HepG2 (cell line): Measurements from ENCODE around the gene IRS1. TPM values are rescaled to one million over a fixed set of nuclear protein-coding genes. Genes with fewer than 3 reads are reported as not detected.

Experiments
- ATF7-NPFF ChIP-seq: sonication (generic); formaldehyde crosslinking; IDR thresholded peaks from 2 replicates; pipeline ENCODE4 v1.8.1; 2023; ENCODE audit warnings: mild to moderate bottlenecking, low read depth, missing genetic modification reagents, moderate library complexity
- ELF4 ChIP-seq: sonication (generic); formaldehyde crosslinking; IDR thresholded peaks from 2 replicates; pipeline ENCODE4 v1.5.0; 2020; ENCODE audit warnings: missing genetic modification reagents, mild to moderate bottlenecking, moderate library complexity, borderline replicate concordance
- FLYWCH1 ChIP-seq: sonication (generic); formaldehyde crosslinking; IDR thresholded peaks from 2 replicates; pipeline ENCODE4 v1.8.1; 2023; ENCODE audit warnings: mild to moderate bottlenecking, missing genetic modification reagents
- HES4 ChIP-seq: sonication (generic); formaldehyde crosslinking; IDR thresholded peaks from 2 replicates; pipeline ENCODE4 v1.9.0; 2021; ENCODE audit warnings: mild to moderate bottlenecking, missing genetic modification reagents, borderline replicate concordance
- HNRNPLL ChIP-seq: fragments of 200-400 bp; formaldehyde crosslinking; IDR thresholded peaks from 2 replicates; pipeline ENCODE4 v1.6.1; 2017; ENCODE audit warnings: mild to moderate bottlenecking, low read depth, low read length; ENCODE audit not compliant: poor library complexity, severe bottlenecking
- KDM1A ChIP-seq: IDR thresholded peaks from 2 replicates; pipeline ENCODE4 v1.6.1; 2016; ENCODE audit warnings: missing compliant biosample characterization
- KDM3A ChIP-seq: IDR thresholded peaks from 2 replicates; pipeline ENCODE4 v1.6.1; 2018; ENCODE audit warnings: low read depth, missing compliant biosample characterization
- KLF11 ChIP-seq: IDR thresholded peaks from 2 replicates; pipeline ENCODE4 v1.6.1; 2016; ENCODE audit warnings: missing compliant biosample characterization
- MLX ChIP-seq: IDR thresholded peaks from 2 replicates; pipeline ENCODE4 v1.6.1; 2016
- NFE2L1 ChIP-seq: sonication (generic); formaldehyde crosslinking; IDR thresholded peaks from 2 replicates; pipeline ENCODE4 v1.4.0; 2020; ENCODE audit warnings: missing genetic modification reagents, mild to moderate bottlenecking, borderline replicate concordance
- NFE2L2 ChIP-seq: fragments of 150-350 bp; IDR thresholded peaks from 2 replicates; pipeline ENCODE4 v1.6.1; 2014; ENCODE audit warnings: low read length
- RBAK ChIP-seq: sonication (generic); formaldehyde crosslinking; IDR thresholded peaks from 2 replicates; pipeline ENCODE4 v1.5.1; 2020; ENCODE audit warnings: mild to moderate bottlenecking, missing genetic modification reagents
- RXRB ChIP-seq: IDR thresholded peaks from 2 replicates; pipeline ENCODE4 v1.6.1; 2016; ENCODE audit warnings: borderline replicate concordance, missing genetic modification reagents, missing compliant biosample characterization
- SP5 ChIP-seq: IDR thresholded peaks from 2 replicates; pipeline ENCODE4 v1.6.1; 2016; ENCODE audit warnings: low read depth, borderline replicate concordance
- TERF1 ChIP-seq: sonication (generic); formaldehyde crosslinking; IDR thresholded peaks from 2 replicates; pipeline ENCODE4 v1.8.0; 2022; ENCODE audit warnings: mild to moderate bottlenecking, missing genetic modification reagents, moderate library complexity
- TRIM22 ChIP-seq: fragments of 450-650 bp; IDR thresholded peaks from 2 replicates; pipeline ENCODE4 v1.6.1; 2017
- ZBTB34 ChIP-seq: sonication (generic); formaldehyde crosslinking; IDR thresholded peaks from 2 replicates; pipeline ENCODE4 v1.8.0; 2022; ENCODE audit warnings: mild to moderate bottlenecking, missing genetic modification reagents
- ZKSCAN8 ChIP-seq: IDR thresholded peaks from 2 replicates; pipeline ENCODE4 v1.6.1; 2016; ENCODE audit warnings: borderline replicate concordance, missing genetic modification reagents, missing compliant biosample characterization
- ZNF703 ChIP-seq: sonication (generic); formaldehyde crosslinking; IDR thresholded peaks from 2 replicates; pipeline ENCODE4 v1.5.1; 2020; ENCODE audit warnings: missing genetic modification reagents, mild to moderate bottlenecking, moderate library complexity, borderline replicate concordance
- polyA plus RNA-seq, 8 experiments: library from polyadenylated mRNA; depleted of rRNA in 3 of 8; stranded (reverse) in 7 of 8; unstranded in 1 of 8; fragments of >200 nt; fragmentation: Illumina TruSeq in 4 of 8; extraction: Trizol in 4 of 8; gene quantifications; 2 replicates each; pipeline versions ENCODE4 v1.2.1 to v1.2.3, GENCODE V29; 2011 to 2016; ENCODE audit warnings: low read depth in 4 of 8, missing spikeins in 1 of 8, mixed read lengths in 1 of 8; ENCODE audit not compliant: insufficient read depth in 1 of 8
- total RNA-seq, 5 experiments: library from RNA; depleted of rRNA; stranded (reverse); fragments of >200 nt; fragmentation: Illumina TruSeq; extraction: Trizol; gene quantifications; 2 replicates each; pipeline ENCODE4 v1.2.3, GENCODE V29; 2016; ENCODE audit warnings: low read depth in 1 of 5
- TF ChIP-seq, protein P1 (sequence below): sonication (generic); formaldehyde crosslinking; IDR thresholded peaks from 2 replicates; pipeline ENCODE4 v1.8.0; 2022; ENCODE audit warnings: mild to moderate bottlenecking, missing genetic modification reagents, moderate library complexity
- TF ChIP-seq, protein P2 (sequence below): sonication (generic); formaldehyde crosslinking; IDR thresholded peaks from 2 replicates; pipeline ENCODE4 v1.4.0; 2020; ENCODE audit warnings: missing genetic modification reagents, mild to moderate bottlenecking, borderline replicate concordance

The IRS1 gene
- total and polyA plus RNA-seq, 2 of the 13 experiments (the other 11 are each of a cell fraction or from before 2014, with no cell fraction given) = 8.7 to 9.0 TPM

DNA sequence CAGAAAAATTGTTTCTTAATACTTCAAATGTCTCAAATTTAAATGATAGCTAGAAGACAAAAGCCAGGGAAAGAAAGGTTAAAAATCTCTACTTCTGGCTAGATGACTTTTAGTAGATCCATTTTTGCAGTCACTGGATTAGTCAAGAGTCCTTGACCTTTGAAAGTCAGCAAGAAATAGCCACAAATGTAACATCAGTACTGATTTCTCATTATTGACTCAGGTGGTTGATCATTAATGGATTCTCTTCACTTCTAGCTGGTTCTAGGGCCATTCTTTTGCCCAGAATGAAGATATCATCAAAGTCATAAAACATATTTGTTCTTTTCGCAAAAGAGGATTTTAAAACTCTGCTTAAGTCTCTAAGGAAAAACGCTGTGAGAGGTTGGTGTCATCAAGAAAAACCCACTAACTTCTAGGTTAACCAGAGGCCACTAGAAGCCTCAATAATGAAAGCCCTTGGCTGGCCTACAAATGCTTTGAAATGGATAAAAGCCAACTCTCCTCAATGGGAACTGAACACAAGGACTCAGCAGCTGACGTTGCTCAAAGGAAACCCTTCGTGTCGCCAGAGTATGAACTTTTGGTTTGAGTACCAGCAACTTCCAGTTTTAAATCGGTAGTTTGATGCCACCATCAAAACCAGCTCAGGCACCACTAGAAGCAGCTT is 66.3 kb downstream of the IRS1 start (continued):
- TF ChIP-seq MLX (CRISPR knock-in tag) (peak; percentile 81; the same call in 1 of the 2 replicates), ZNF703 (CRISPR knock-in tag) (no peak), NFE2L1 (no peak), FLYWCH1 (CRISPR knock-in tag) (no peak), NFE2L2 (no peak), RXRB (CRISPR knock-in tag) (peak; percentile 96), ZKSCAN8 (CRISPR knock-in tag) (peak; percentile 92; the same call in 1 of the 2 replicates), KDM1A (CRISPR knock-in tag) (peak; percentile 55; the same call in 1 of the 2 replicates), RBAK (CRISPR knock-in tag) (0 out of 2 replicates have a peak, but pooled peaks have one; percentile 52), ZBTB34 (CRISPR knock-in tag) (no peak; the same call in 1 of the 2 replicates), ATF7-NPFF (CRISPR knock-in tag) (no peak; the same call in 1 of the 2 replicates), TERF1 (no peak), SP5 (CRISPR knock-in tag) (peak; percentile 78), HES4 (CRISPR knock-in tag) (no peak), TRIM22 (no peak), KLF11 (CRISPR knock-in tag) (no peak; the same call in 1 of the 2 replicates), HNRNPLL (no peak), ELF4 (0 out of 2 replicates have a peak, but pooled peaks have one; percentile 83), KDM3A (CRISPR knock-in tag) (peak; percentile 93; the same call in 1 of the 2 replicates)
- TF ChIP-seq, protein P1, sequence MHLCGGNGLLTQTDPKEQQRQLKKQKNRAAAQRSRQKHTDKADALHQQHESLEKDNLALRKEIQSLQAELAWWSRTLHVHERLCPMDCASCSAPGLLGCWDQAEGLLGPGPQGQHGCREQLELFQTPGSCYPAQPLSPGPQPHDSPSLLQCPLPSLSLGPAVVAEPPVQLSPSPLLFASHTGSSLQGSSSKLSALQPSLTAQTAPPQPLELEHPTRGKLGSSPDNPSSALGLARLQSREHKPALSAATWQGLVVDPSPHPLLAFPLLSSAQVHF (CRISPR knock-in tag) = no peak
- TF ChIP-seq, protein P2, sequence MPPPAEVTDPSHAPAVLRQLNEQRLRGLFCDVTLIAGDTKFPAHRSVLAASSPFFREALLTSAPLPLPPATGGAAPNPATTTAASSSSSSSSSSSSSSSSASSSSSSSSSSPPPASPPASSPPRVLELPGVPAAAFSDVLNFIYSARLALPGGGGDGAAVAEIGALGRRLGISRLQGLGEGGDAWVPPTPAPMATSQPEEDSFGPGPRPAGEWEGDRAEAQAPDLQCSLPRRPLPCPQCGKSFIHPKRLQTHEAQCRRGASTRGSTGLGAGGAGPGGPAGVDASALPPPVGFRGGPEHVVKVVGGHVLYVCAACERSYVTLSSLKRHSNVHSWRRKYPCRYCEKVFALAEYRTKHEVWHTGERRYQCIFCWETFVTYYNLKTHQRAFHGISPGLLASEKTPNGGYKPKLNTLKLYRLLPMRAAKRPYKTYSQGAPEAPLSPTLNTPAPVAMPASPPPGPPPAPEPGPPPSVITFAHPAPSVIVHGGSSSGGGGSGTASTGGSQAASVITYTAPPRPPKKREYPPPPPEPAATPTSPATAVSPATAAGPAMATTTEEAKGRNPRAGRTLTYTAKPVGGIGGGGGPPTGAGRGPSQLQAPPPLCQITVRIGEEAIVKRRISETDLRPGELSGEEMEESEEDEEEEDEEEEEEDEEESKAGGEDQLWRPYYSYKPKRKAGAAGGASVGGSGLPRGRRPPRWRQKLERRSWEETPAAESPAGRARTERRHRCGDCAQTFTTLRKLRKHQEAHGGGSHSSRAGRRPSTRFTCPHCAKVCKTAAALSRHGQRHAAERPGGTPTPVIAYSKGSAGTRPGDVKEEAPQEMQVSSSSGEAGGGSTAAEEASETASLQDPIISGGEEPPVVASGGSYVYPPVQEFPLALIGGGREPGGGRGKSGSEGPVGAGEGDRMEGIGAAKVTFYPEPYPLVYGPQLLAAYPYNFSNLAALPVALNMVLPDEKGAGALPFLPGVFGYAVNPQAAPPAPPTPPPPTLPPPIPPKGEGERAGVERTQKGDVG (CRISPR knock-in tag) = no peak
